Stimulated activated CD8-positive, alpha-beta memory T cell treated with anti-CD3 and anti-CD28 coated beads, Interleukin-15, amount 100 ng/mL, for 48 hours (primary cell): Measurements from ENCODE around the gene VPS39.
A peak's percentile ranks its signal among the peaks of the same experiment; 100 is the strongest.

Source experiments
- DNase-seq, 2 donors: peaks; one replicate each; pipeline ENCODE4 v3.0.0-alpha.2; 2020; ENCODE audit warnings: low read depth in 2 of 2

VPS39 gene

DNA sequence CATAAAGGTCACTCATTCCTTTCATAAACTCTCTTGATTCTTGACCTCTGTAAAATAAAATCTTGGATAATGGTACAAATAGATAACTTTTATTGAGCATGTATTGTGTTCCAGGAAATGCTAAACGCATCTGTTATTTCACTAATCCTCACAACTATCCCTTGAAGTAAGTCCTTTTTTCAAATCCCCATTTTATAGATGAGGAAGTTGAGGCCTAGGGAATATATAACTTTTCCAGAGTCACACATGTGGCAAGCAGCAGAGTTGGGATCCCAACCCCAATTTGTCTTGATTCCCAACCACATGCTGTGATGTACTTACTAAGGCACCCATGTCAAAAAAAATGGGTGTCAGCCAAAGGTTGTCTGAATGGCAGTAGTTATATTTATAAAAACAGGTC lies 6.3 kb downstream of the VPS39 start:
- no peak for DNase-seq

- DNase-seq: no peak
Measured at GRCh38 chr15:42199126-42199525, 9.0 kb downstream of the VPS39 start.

- DNase-seq: no peak
Measured at GRCh38 chr15:42198516-42198915, 9.6 kb downstream of the VPS39 start.

DNA sequence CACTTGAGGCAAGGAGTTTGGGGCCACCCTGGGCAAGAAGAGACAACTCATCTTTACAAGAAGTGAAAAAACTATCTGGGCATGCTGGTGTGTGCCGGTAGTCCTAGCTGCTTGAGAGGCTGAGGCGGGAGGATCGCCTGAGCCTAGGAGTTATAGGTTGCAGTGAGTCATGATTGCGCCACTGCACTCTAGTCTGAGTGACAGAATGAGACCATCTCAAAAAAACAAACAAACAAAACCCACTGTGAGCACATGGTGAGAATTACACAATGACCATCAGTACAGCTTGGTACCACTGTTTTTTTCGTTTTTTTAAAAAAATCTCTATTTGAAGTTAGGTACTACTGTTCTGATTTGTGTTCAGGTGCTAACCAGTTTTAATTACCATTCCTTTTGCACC lies 13.6 kb downstream of the VPS39 start:
- peak in 1 of 2 donors; percentile 8 for DNase-seq

DNA sequence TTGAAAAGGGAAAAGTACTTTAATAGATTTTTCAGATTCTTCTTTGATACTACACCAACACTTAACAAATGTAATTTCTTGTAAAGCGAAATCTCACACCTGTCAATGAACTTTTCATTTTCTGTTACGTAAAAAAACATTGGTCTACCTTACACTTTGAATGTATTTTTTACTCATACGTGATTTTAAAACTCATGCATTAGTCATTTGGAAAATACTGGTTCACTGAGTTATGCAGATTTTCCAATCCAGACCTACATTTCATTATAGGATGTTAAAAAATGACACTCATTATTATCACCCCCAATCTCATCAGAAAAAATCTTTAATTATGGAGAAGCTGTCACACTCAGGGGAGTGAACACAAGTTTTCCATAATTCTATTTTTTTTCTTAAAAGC lies 14.7 kb downstream of the VPS39 start:
- DNase-seq: no peak

DNA sequence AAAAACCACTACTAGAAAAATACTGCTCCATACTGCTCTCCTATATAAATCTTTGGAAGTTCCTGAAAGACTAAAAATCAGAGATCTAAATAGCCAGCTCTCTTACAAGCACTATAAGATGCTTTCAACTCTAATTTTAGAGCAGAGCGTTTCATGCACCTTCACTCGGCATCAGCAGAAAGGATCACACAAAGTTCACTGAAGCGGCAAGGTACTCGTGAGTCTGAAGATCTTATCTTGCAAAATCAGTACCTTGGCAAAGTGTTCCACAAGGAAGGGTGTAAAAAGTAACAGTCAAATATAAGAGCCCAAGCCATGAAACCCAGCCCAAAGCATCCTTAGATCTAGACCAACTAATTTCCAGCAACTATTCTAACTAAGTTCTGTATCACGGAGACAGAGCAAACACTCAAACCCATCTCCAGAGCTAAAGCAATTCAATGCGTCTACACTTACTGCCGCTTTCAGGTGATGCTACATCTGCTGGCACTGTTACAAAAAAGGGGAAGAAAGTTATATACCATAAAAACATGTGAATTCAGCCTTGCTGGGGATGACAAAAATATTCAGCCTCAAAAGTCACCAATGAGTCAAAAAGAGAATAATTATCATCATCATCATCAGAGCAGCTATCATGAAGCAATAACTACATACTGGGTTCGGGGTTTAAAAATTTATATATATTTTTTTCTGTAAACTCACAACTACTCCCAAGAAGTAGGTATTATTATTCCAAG lies 16.3 kb downstream of the VPS39 start:
- no peak for DNase-seq

GRCh38 chr15:42190370-42190769 lies 17.7 kb downstream of the VPS39 start:
- DNase-seq: no peak

GRCh38 chr15:42185801-42186200 lies 22.3 kb downstream of the VPS39 start:
- DNase-seq: no peak

- no peak for DNase-seq
Measured at GRCh38 chr15:42184736-42185135, 23.4 kb downstream of the VPS39 start.

DNA sequence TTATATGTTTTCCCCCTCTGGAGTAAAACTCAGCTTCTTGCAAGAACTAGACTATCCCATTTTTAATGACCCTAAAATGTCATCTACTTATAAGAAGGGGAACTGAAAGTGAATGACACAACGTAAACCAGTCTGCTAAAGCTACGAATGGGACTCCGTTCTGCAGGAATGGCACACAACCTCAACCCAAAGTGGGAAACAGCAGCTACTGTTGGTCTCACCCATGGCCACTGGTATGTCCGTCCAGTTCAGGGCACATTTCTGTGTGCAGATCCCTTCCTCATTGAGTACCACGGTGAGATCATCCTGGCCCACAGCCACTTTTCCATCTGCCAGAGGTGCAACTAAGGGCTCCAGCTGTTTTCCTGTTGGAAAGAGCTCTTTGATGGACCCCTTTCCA lies 23.8 kb downstream of the VPS39 start:
- DNase-seq: no peak

DNA sequence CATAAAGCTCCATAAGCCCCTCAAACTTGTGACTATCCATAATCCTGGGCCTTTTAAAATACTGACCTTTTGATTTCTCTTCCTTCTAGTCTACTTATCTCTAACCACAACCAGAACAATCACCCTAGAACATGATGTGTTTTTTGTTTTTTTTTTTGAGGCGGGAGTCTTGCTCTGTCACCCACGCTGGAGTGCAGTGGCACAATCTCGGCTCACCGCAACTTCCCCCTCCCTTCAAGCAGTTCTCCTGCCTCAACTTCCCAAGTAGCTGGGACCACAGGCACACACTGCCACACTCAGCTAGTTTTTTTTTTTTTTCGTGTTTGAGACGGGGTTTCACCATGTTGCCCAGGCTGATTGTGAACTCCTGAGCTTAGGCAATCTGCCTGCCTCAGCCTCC lies 25.1 kb downstream of the VPS39 start:
- DNase-seq: no peak

DNA sequence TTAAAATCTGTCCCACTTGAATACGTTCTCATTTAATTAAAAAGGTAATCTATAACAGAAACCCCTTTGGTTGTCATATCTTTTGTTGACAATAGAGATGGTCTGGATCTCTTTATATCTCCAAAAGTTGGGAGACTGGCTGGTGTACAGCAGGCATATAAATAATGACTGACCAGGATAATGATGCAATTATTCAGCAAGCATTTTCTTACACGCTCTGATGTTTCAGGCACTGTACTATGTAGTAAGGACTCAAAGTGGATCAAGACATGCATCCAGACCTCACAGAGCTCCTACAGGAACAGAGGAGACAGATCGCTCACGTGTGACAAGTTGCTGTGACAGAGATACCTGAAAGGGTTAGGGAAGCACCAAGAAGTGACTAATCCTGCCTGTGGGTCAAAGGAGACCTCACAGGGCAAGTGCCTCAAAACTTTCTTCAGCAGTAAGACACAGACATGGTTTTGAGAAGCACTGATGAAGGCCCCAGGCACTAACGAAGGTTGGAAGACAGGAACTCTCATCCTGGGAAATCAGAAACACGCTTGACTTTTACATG lies 25.7 kb downstream of the VPS39 start:
- no peak for DNase-seq

DNA sequence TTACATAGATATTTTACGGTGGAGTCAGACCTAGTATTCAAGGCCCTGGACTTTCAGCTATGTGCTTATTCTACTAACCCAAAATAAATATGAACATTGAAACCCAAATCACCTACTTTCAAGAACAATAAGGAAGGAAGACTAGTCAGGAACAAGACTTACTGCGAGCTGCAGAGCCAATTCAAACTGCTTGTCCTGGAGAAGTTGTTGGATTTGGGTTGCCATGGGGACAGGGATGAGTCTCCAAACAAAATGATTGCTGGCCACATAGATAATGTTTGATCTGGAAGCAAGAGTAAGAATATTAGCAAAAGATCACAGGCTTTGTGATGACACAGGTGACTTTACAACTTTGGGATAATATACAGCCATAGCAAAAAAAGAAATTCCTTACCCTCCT lies 30.0 kb downstream of the VPS39 start:
- no peak for DNase-seq

DNA sequence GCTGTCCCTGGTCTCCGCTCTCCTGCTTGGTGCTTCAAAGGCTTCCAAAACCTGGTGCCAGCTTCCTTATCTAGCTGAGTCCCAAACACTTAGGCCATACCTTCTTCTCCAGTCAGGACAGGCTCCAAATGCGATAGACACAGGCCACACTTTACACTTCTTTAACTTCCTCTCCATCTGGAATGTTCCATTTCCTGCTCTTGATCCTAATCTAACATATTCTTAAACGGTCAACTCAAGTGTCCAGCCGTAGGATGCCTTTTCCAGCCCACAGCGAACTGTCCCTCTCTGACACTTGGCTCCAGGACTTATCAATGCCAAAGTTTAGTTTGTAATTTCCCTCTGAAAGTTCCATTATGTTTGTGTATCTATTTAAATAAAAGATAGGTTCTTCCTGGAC lies 32.4 kb downstream of the VPS39 start:
- no peak for DNase-seq

GRCh38 chr15:42172475-42172874 lies 35.6 kb downstream of the VPS39 start:
- DNase-seq: no peak

GRCh38 chr15:42171795-42172194 lies 36.3 kb downstream of the VPS39 start:
- no peak for DNase-seq

DNA sequence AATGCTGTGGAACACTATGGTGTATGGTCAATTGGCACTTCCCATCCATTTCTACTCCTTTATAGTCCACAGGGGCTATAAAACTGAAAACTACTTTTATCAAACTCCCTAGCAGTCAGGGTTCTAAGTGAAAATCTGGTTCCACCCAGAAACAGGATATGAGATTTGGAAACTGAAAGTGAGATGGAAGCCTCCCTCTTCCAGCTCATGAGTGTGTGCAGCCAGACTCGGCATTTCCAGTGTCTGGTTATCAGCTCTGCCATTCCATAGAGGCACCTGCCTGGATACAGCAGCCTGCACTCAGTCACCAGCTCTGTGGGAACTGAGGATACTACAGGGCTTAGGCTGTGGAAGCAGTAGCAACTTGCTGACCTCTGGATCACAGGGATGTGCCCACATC lies 37.0 kb downstream of the VPS39 start:
- DNase-seq: no peak

GRCh38 chr15:42166225-42166940 lies 41.7 kb downstream of the VPS39 start:
- no peak for DNase-seq

DNA sequence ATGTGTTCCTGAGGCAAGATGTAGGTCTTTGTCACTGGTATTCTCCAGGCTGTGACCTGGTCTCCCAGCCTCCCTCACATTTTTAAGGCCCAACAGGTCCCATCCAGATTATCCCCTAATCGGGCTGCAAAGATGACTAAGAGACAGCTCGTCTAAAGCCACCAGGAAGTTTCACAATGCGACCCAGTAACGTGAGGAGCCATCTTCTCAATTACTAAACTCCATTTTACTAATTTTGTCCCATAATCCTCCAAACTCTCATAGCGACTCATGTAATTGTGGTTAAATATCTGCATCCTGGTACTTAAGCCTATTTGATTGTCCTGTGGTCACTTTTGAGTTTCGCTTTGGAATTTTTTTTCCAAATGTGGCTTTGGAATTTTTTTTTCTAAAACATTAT lies 43.0 kb downstream of the VPS39 start:
- DNase-seq: no peak

- DNase-seq: no peak
Measured at GRCh38 chr15:42163947-42164550, 44.1 kb downstream of the VPS39 start.

DNA sequence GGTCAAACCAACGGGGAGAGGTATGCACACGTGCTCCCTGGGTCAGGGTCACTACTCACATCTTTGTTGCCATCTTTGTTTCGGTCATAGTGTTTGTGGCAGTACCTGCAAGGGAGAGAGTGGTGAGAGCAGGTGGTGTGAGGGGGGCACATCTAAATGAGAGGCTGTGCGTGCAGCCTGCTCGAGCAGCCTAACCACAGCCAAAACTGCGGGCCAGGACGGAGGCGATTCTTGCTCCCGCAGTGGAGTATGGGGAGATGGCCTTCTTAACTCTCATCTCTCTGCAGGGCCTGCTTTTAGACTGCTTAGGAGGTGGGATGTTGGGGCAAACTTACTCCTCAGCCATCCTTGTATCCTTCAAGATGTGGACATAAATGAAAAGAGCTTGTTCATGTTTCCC lies 44.8 kb downstream of the VPS39 start:
- DNase-seq: no peak

GRCh38 chr15:42160136-42160535 lies 48.0 kb downstream of the VPS39 start:
- DNase-seq: no peak
